GM19372 (cell line): ENCODE data around the gene MBP.
"Not testable (repeated sequence)": the region's sequence is repeated elsewhere in the genome, so short reads cannot be mapped to it uniquely, and the experiment has no call there.

Source experiments
- ATAC-seq: cut with Tn5 transposase; IDR thresholded peaks from one replicate; pipeline ENCODE4 v1.9.1; 2021; ENCODE audit warnings: mild to moderate bottlenecking, low read depth, moderate library complexity; ENCODE audit not compliant: unreplicated experiment

The MBP gene

GRCh38 chr18:77035380-77036187, 97.0 kb downstream of the MBP start:
- no peak for ATAC-seq

- no peak for ATAC-seq
These were observed 99.0 kb downstream of the MBP start for GRCh38 chr18:77033575-77033974.

- ATAC-seq = no peak
These were observed 100.3 kb downstream of the MBP start for GRCh38 chr18:77032181-77032701.

GRCh38 chr18:77031662-77032061, 100.9 kb downstream of the MBP start:
- no peak for ATAC-seq

- ATAC-seq = no peak
These were observed 102.4 kb downstream of the MBP start for GRCh38 chr18:77030201-77030600.

GRCh38 chr18:77025831-77026363, 106.7 kb downstream of the MBP start:
- no peak for ATAC-seq

GRCh38 chr18:77025123-77025522, 107.5 kb downstream of the MBP start:
- ATAC-seq = no peak

- no peak for ATAC-seq
These were observed 108.1 kb downstream of the MBP start for GRCh38 chr18:77024476-77024875.

GRCh38 chr18:77023102-77023782, 109.3 kb downstream of the MBP start:
- ATAC-seq = no peak

- ATAC-seq = no peak
These were observed 110.0 kb downstream of the MBP start for GRCh38 chr18:77022556-77022955.

- ATAC-seq = no peak
These were observed 110.5 kb downstream of the MBP start for GRCh38 chr18:77022116-77022515.

- not testable (repeated sequence) for ATAC-seq
These were observed 111.1 kb downstream of the MBP start for GRCh38 chr18:77021478-77021877.

GRCh38 chr18:77021075-77021474, 111.5 kb downstream of the MBP start:
- no peak for ATAC-seq

GRCh38 chr18:77020561-77020960, 112.0 kb downstream of the MBP start:
- ATAC-seq = no peak

GRCh38 chr18:77019641-77020040, 112.9 kb downstream of the MBP start:
- ATAC-seq = no peak

GRCh38 chr18:77018650-77019049, 113.9 kb downstream of the MBP start:
- not testable (repeated sequence) for ATAC-seq

- ATAC-seq = no peak
These were observed 115.2 kb downstream of the MBP start for GRCh38 chr18:77017355-77017754.

GRCh38 chr18:77016936-77017335, 115.6 kb downstream of the MBP start:
- no peak for ATAC-seq

GRCh38 chr18:77015771-77016710, 116.5 kb downstream of the MBP start:
- no peak for ATAC-seq

- no peak for ATAC-seq
These were observed 117.4 kb downstream of the MBP start for GRCh38 chr18:77015169-77015568.
